Right kidney (tissue), 9 donors: ENCODE data around the gene ACYP2.
"Not testable (repeated sequence)": the region's sequence is repeated elsewhere in the genome, so short reads cannot be mapped to it uniquely, and the experiment has no call there.

Experiments
- DNase-seq: peaks from one replicate; pipeline ENCODE4 v3.0.0-alpha.2; 2016
- long read RNA-seq, 8 donors: transcript quantifications; one replicate each; lab custom pipeline, GENCODE V29; 2026

ACYP2 gene
- long read RNA-seq, donor 1, partial matches to known transcripts = 10 of 21 reads
- long read RNA-seq, donor 1, other reads (novel, unspliced or antisense) = 10 of 21 reads
- long read RNA-seq, donor 2 = 0 reads
- long read RNA-seq, donor 3, partial matches to known transcripts = 0 of 1 reads
- long read RNA-seq, donor 3, other reads (novel, unspliced or antisense) = 0 of 1 reads
- long read RNA-seq, donor 4, partial matches to known transcripts = 0 of 7 reads
- long read RNA-seq, donor 4, other reads (novel, unspliced or antisense) = 6 of 7 reads
- long read RNA-seq, donor 5, partial matches to known transcripts = 0 of 10 reads
- long read RNA-seq, donor 5, other reads (novel, unspliced or antisense) = 10 of 10 reads
- long read RNA-seq, donor 6, partial matches to known transcripts = 0 of 1 reads
- long read RNA-seq, donor 6, other reads (novel, unspliced or antisense) = 0 of 1 reads
- long read RNA-seq, donor 7, partial matches to known transcripts = 0 of 8 reads
- long read RNA-seq, donor 7, other reads (novel, unspliced or antisense) = 7 of 8 reads
- long read RNA-seq, donor 8, partial matches to known transcripts = 0 of 9 reads
- long read RNA-seq, donor 8, other reads (novel, unspliced or antisense) = 9 of 9 reads

- peak; percentile 99 for DNase-seq
Observed at GRCh38 chr2:54115284-54116137, at the start of gene ACYP2. TSS of gene ACYP2 (plus strand) at chr2:54115615.

GRCh38 chr2:54065891-54066290, 49.5 kb upstream of the ACYP2 start:
- DNase-seq = no peak

- DNase-seq = no peak
Observed at GRCh38 chr2:54067851-54068375, 47.5 kb upstream of the ACYP2 start.

GRCh38 chr2:54072483-54072882, 42.9 kb upstream of the ACYP2 start:
- not testable (repeated sequence) for DNase-seq

- DNase-seq = no peak
Observed at GRCh38 chr2:54073796-54074195, 41.6 kb upstream of the ACYP2 start.

- DNase-seq = no peak
Observed at GRCh38 chr2:54074606-54075341, 40.6 kb upstream of the ACYP2 start.

GRCh38 chr2:54076586-54076985, 38.8 kb upstream of the ACYP2 start:
- no peak for DNase-seq

- no peak for DNase-seq
Observed at GRCh38 chr2:54077088-54077900, 38.1 kb upstream of the ACYP2 start.

- no peak for DNase-seq
Observed at GRCh38 chr2:54079331-54079730, 36.1 kb upstream of the ACYP2 start.

- DNase-seq = no peak
Observed at GRCh38 chr2:54081574-54081973, 33.8 kb upstream of the ACYP2 start.

GRCh38 chr2:54083021-54083420, 32.4 kb upstream of the ACYP2 start:
- DNase-seq = no peak

GRCh38 chr2:54083445-54083844, 32.0 kb upstream of the ACYP2 start:
- no peak for DNase-seq

- DNase-seq = no peak
Observed at GRCh38 chr2:54084600-54084999, 30.8 kb upstream of the ACYP2 start.

GRCh38 chr2:54085069-54085468, 30.3 kb upstream of the ACYP2 start:
- DNase-seq = no peak

- no peak for DNase-seq
Observed at GRCh38 chr2:54086157-54086556, 29.3 kb upstream of the ACYP2 start.

- DNase-seq = no peak
Observed at GRCh38 chr2:54088191-54088634, 27.2 kb upstream of the ACYP2 start.

GRCh38 chr2:54088719-54089118, 26.7 kb upstream of the ACYP2 start:
- no peak for DNase-seq

- DNase-seq = no peak
Observed at GRCh38 chr2:54090521-54091117, 24.8 kb upstream of the ACYP2 start.

GRCh38 chr2:54092940-54093339, 22.5 kb upstream of the ACYP2 start:
- DNase-seq = no peak

- DNase-seq = not testable (repeated sequence)
Observed at GRCh38 chr2:54095406-54095805, 20.0 kb upstream of the ACYP2 start.

GRCh38 chr2:54096141-54096540, 19.3 kb upstream of the ACYP2 start:
- DNase-seq = not testable (repeated sequence)
